ENCODE data around the gene STKLD1. TPM values are rescaled to one million over a fixed set of nuclear protein-coding genes. Genes with fewer than 3 reads are reported as not detected.

STKLD1 gene
- total and polyA plus RNA-seq, 12 donors = 0.17 to 1.7 (median 0.68) TPM; not detected in 2

GRCh38 chr9:133377721-133378216 lies 1.6 kb downstream of the STKLD1 start:
- WGBS, 2 donors = 80% methylated on average over 6 of the region's 6 CpGs
- intact Hi-C loops (cut with DNase I) = loop anchor here in 3 of 10 donors (5.0 kb wide), 3 partner anchors 40 to 45 kb away; partner anchors contain the start of genes REXO4 (in 2 of the 3) and SURF6 (in 1 of the 3)
- no peak overlapping the region for H3K27ac ChIP-seq
- TF ChIP-seq CTCF (IDR thresholded peaks at IDR 0.05) = no peak
- H3K4me1 ChIP-seq = peaks cover 1 to 35% (median 29%) of the 10 kb centered on the region in 9 donors
- DNase-seq (no peak), ATAC-seq (no peak)
- peaks cover 0 to 8% (median 0%) of the 10 kb centered on the region in 11 donors for H3K9me3 ChIP-seq
- H3K27me3 ChIP-seq = no peaks in the 10 kb centered on the region
- H3K36me3 ChIP-seq = peaks cover 0 to 13% (median 6%) of the 10 kb centered on the region in 9 donors
- H3K4me3 ChIP-seq = no peak overlapping the region

GRCh38 chr9:133378408-133378962 lies 2.3 kb downstream of the STKLD1 start:
- peaks cover 0 to 28% (median 22%) of the 10 kb centered on the region in 9 donors for H3K4me1 ChIP-seq
- H3K27ac ChIP-seq = no peak overlapping the region
- DNase-seq (no peak), ATAC-seq (no peak)
- H3K27me3 ChIP-seq = no peaks in the 10 kb centered on the region
- peaks cover 0 to 6% (median 0%) of the 10 kb centered on the region in 9 donors for H3K36me3 ChIP-seq
- peaks cover 0 to 8% (median 0%) of the 10 kb centered on the region in 11 donors for H3K9me3 ChIP-seq
- TF ChIP-seq CTCF (IDR thresholded peaks at IDR 0.05) = no peak
- H3K4me3 ChIP-seq = no peak overlapping the region
- intact Hi-C loops (cut with DNase I) = loop anchor here in 3 of 10 donors (5.0 kb wide), 3 partner anchors 39 to 46 kb away; partner anchors contain the start of genes REXO4 (in 2 of the 3) and SURF6 (in 1 of the 3)
- 85 to 86% methylated on average over 1 of the region's 1 CpG for WGBS, 2 donors

- Histone ChIP-seq H3K27me3 (no peaks in the 10 kb centered on the region), H3K9me3 (peaks cover 0 to 8% (median 0%) of the 10 kb centered on the region in 11 donors), H3K27ac (no peak overlapping the region), H3K4me3 (no peak overlapping the region), H3K4me1 (peaks cover 0 to 18% (median 13%) of the 10 kb centered on the region in 9 donors), H3K36me3 (no peaks in the 10 kb centered on the region)
- DNase-seq (no peak), ATAC-seq (no peak)
- intact Hi-C loops (cut with DNase I) = loop anchor here in 3 of 10 donors (5.0 kb wide), 3 partner anchors 38 to 47 kb away; partner anchors contain the start of genes REXO4 (in 2 of the 3) and SURF6 (in 1 of the 3)
- WGBS, 2 donors = 90 to 91% methylated on average over 14 of the region's 14 CpGs
- TF ChIP-seq CTCF (IDR thresholded peaks at IDR 0.05) = no peak
Observed at GRCh38 chr9:133379153-133380086, 3.3 kb downstream of the STKLD1 start.

GRCh38 chr9:133380734-133381133 lies 4.6 kb downstream of the STKLD1 start:
- TF ChIP-seq CTCF (IDR thresholded peaks at IDR 0.05) = no peak
- no peaks in the 10 kb centered on the region for H3K27me3 ChIP-seq
- H3K36me3 ChIP-seq = no peaks in the 10 kb centered on the region
- peaks cover 0 to 8% (median 0%) of the 10 kb centered on the region in 11 donors for H3K9me3 ChIP-seq
- H3K4me1 ChIP-seq = peaks cover 0 to 12% (median 7%) of the 10 kb centered on the region in 9 donors
- WGBS, 2 donors = 78 to 84% methylated on average over 4 of the region's 4 CpGs
- no peak overlapping the region for H3K27ac ChIP-seq
- ATAC-seq (no peak), DNase-seq (no peak)
- H3K4me3 ChIP-seq = no peak overlapping the region
- intact Hi-C loops (cut with DNase I) = no loop called here
